ENCODE measurements around the gene LGR6. TPM values are rescaled to one million over a fixed set of nuclear protein-coding genes. Genes with fewer than 3 reads are reported as not detected.

The LGR6 gene
- not detected in 2 replicates for total RNA-seq

GRCh38 chr1:202193614-202194327 is at the start of gene LGR6:
Gene LGR6, plus strand, starts transcription at chr1:202193799. Its CDS starts 191 bp downstream, at chr1:202193990.

GRCh38 chr1:202144402-202145067 is 49.1 kb upstream of the LGR6 start, which contains the start of gene ARL8A:
Gene ARL8A, minus strand, starts transcription at chr1:202144737. Its CDS starts 165 bp downstream, at chr1:202144572.

GRCh38 chr1:202160377-202160940 is 33.1 kb upstream of the LGR6 start, which contains the start of gene PTPN7:
Gene PTPN7, minus strand, starts transcription at chr1:202160602. Its CDS starts 1,200 bp downstream, at chr1:202159402.

GRCh38 chr1:202348509-202349205 is 155.1 kb downstream of the LGR6 start, which contains the start of gene PPP1R12B:
Gene PPP1R12B, plus strand, starts transcription at chr1:202348699. Its CDS starts 153 bp downstream, at chr1:202348852.

Other genes starting within 250 kb of the LGR6 start
- gene LMOD1, start 247.3 kb upstream of the LGR6 start, total RNA-seq, result 25.8 and 61.5 TPM in 2 replicates
- gene TIMM17A, start 238.3 kb upstream of the LGR6 start, total RNA-seq, result 76.7 and 79.5 TPM in 2 replicates
- 45.4 and 56.0 TPM in 2 replicates for gene RNPEP, start 211.2 kb upstream of the LGR6 start, total RNA-seq
- gene ELF3, start 183.2 kb upstream of the LGR6 start, total RNA-seq, result under 0.01 and 0.12 TPM in 2 replicates
- gene GPR37L1, start 70.9 kb upstream of the LGR6 start, total RNA-seq, result not detected in 2 replicates
- gene ARL8A, start 49.1 kb upstream of the LGR6 start, total RNA-seq, result 22.2 and 25.2 TPM in 2 replicates
- not detected in 2 replicates for gene PTPN7, start 33.2 kb upstream of the LGR6 start, total RNA-seq
- gene UBE2T, start 148.1 kb downstream of the LGR6 start, total RNA-seq, result 15.0 and 28.4 TPM in 2 replicates
- gene PPP1R12B, start 154.9 kb downstream of the LGR6 start, total RNA-seq, result 10.7 and 12.7 TPM in 2 replicates